HL-60/S4 treated with retinoic acid at 250 ng/mL for 4 days and 3 days (cell line): ENCODE data around the gene WSCD2.

Source experiments
- in situ Hi-C: fragments of 300-500 bp; cut with MboI; formaldehyde crosslinking; loops from 2 replicates; pipeline ENCODE4 v1.7.0; 2022; ENCODE audit warnings: low sequenced_read_pairs

WSCD2 gene

GRCh38 chr12:108106599-108106998 lies 22.5 kb upstream of the WSCD2 start:
- in situ Hi-C loops: no loop called here

GRCh38 chr12:108107293-108107692 lies 21.8 kb upstream of the WSCD2 start:
- in situ Hi-C loops: no loop called here

DNA sequence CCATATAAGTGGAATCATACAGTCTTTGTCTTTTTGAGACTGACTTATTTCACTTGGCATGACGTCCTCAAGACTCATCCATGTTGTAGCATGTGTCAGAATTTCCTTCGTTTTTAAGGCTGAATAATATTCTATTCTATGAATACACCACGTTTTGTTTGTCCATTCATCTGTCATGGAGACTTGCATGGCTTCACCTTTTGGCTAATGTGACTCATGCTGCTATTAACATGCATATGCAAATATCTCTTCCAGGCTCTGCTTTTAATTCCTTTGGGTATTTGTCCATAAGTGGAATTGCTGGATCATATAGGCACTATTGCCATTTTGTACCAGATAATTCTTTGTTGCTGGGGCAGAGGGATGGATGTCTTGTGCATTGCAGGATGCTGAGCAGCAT lies 19.6 kb upstream of the WSCD2 start:
- in situ Hi-C loops: no loop called here

- in situ Hi-C loops: no loop called here
These were observed 19.1 kb upstream of the WSCD2 start for GRCh38 chr12:108109954-108110353.

DNA sequence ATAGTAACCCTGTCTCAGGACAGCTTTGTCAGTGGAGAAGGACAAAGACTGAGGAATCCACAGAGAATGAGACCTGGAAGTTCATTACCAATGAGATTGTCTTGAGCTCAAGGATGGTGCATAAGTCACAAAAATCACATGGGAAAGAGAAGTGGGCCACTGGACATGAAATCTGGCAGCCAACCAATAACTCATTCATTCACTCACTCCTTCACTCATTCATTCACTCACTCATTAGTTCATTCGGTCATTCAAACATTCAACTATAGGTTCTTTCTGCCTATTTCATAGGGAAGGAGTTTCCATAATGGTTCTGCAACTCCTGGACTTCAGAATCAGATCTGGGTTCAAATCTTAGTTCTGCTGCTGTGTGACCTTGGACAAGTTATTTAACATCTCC lies 18.2 kb upstream of the WSCD2 start:
- in situ Hi-C loops: no loop called here

- in situ Hi-C loops: no loop called here
These were observed 16.1 kb upstream of the WSCD2 start for GRCh38 chr12:108112832-108113556.

- in situ Hi-C loops: no loop called here
These were observed 13.7 kb upstream of the WSCD2 start for GRCh38 chr12:108115123-108116121.

GRCh38 chr12:108116254-108116653 lies 12.8 kb upstream of the WSCD2 start:
- in situ Hi-C loops: no loop called here

- in situ Hi-C loops: no loop called here
These were observed 12.4 kb upstream of the WSCD2 start for GRCh38 chr12:108116699-108117098.

DNA sequence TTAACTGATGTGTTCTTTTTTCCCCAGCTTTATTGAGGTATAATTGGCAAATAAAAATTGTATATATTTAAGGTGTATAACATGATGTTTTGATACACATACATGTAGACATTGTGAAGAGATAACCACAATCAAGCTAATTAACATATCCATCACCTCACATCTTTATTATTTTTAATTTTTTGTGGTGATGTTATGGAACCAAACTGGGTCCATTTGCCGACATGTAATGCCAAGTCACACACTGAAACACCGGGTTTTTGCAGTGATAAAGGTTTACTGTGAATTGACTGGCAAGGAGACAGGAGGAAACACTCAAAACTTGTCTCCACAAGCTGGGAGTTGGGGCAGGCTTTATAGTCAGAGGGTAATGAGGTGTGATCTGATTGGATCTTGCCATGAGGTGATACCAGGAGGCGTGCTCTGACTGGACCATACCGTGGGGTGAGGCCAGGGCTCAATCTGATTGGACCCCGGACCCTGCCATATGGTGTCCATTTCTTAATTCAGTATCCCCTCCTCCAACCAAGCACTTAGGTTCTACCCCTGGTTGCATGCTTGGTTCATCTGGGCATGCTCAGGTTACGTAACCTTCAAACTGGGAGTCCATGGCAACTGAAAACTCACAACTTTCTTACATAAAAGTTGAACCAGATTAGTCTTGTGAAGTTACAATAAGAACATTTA lies 11.8 kb upstream of the WSCD2 start:
- in situ Hi-C loops: no loop called here

- in situ Hi-C loops: no loop called here
These were observed 11.2 kb upstream of the WSCD2 start for GRCh38 chr12:108117902-108118301.

- in situ Hi-C loops: no loop called here
These were observed 9.7 kb upstream of the WSCD2 start for GRCh38 chr12:108119126-108119973.

GRCh38 chr12:108119974-108120862 lies 8.9 kb upstream of the WSCD2 start:
- in situ Hi-C loops: no loop called here

DNA sequence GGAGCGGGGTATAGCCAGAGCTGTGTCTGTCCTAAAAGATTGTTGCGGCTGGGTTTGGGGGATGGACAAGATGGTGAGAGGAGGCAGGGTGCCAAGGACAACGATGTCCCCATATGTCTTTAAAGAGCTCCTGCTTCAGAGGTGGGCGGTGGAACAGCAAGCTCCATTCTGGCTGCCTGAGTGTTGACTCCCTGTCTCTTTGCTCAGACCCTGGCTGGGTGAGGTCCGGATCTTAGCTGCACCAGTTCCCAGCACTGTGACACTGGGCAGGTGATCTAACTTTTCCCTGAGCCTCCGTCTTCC lies 8.3 kb upstream of the WSCD2 start:
- in situ Hi-C loops: no loop called here

DNA sequence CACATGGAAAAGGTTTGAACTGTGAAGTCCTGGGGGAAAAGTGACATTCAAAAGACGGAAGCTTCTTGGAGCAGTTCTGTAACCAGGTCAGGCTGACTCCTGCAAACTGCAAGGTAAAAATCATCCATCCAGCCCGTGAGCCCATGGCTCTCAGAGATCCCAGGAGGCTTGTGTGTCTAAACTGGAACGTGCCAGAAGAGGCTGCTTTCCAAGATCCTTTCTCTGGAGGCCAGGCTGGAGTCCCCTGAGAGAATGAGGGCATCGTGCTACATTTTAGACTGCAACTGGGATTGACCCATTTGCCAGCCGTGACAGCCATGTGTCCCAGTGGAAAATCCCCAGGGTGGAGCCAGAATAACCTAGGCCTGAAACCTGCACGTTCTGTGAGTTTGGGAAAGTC lies 7.8 kb upstream of the WSCD2 start:
- in situ Hi-C loops: no loop called here

GRCh38 chr12:108121728-108122471 lies 7.2 kb upstream of the WSCD2 start:
- in situ Hi-C loops: no loop called here

- in situ Hi-C loops: no loop called here
These were observed 6.4 kb upstream of the WSCD2 start for GRCh38 chr12:108122644-108123043.

DNA sequence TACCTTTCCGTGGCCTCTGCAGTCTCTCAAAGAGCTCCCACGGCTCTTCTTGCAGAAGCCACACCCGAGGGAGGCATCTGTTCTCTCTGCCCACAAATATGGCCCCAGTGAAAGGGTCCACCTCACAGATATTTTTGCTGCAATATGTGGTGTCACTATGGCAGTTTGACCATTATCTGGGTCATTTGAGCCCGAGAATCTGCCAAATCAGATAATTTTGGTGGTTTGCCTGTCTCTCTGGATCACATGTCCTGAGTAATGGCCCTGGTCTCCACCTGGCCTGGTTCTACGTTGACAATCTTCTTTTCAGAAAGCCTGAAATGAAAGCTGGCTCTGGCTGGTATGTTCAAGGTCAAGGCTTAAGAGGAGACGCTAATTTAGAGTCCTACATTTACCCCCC lies 5.7 kb upstream of the WSCD2 start:
- in situ Hi-C loops: no loop called here

- in situ Hi-C loops: no loop called here
These were observed 4.0 kb upstream of the WSCD2 start for GRCh38 chr12:108125073-108125472.
